ENCODE measurements around the gene ZNF414. TPM values are rescaled to one million over a fixed set of nuclear protein-coding genes. Genes with fewer than 3 reads are reported as not detected.

The ZNF414 gene
- total and polyA plus RNA-seq, 2 of the 4 experiments (the other 2 are of a cell fraction): 3.2 to 14.2 TPM

GRCh38 chr19:8485561-8486371, 28.2 kb downstream of the ZNF414 start:
- no peak overlapping the region for H4K5ac ChIP-seq (ENCODE audit: low read depth, low read length)
- H2BK5ac ChIP-seq (ENCODE audit: low read depth, low read length, poor library complexity, severe bottlenecking): no peak overlapping the region
- no peak overlapping the region for H3K56ac ChIP-seq (ENCODE audit: extremely low read depth, insufficient read depth, low read length)
- H3K4me3 ChIP-seq (ENCODE audit: insufficient read depth, low read depth, low read length): no peak overlapping the region
- no peak overlapping the region for H2BK20ac ChIP-seq (ENCODE audit: low read depth, low read length)
- H3K79me1 ChIP-seq (ENCODE audit: low read depth in 1 of 2, low read length in 2 of 2): peaks cover 18 to 74% of the 10 kb centered on the region in 2 experiments
- H3K18ac ChIP-seq (ENCODE audit: low read depth, low read length): no peak overlapping the region
- no peak overlapping the region for H2BK120ac ChIP-seq (ENCODE audit: low read depth, low read length)
- H3K4me1 ChIP-seq (ENCODE audit: control insufficient read depth, insufficient read depth, low read length): no peaks in the 10 kb centered on the region
- dilution Hi-C loops (cut with HindIII; ENCODE audit: low sequenced_read_pairs, unreplicated experiment): no loop called here
- in situ Hi-C loops (cut with MboI; ENCODE audit: low sequenced_read_pairs): no loop called here
- no peak overlapping the region for H3K23ac ChIP-seq (ENCODE audit: low read depth, low read length)
- intact Hi-C loops (cut with micrococcal nuclease): no loop called here
- CTCF ChIA-PET: no interaction called here
- no peak overlapping the region for H2AFZ ChIP-seq (replicated peaks; ENCODE audit: low read length, poor library complexity)
- peaks cover 9% of the 10 kb centered on the region; the same call in 1 of the 2 replicates for H3K9me1 ChIP-seq (ENCODE audit: insufficient read depth, low read length)
- no peak overlapping the region for H3K9ac ChIP-seq (ENCODE audit: low read depth, low read length)
- H3K4me2 ChIP-seq (ENCODE audit: low read depth, low read length): no peak overlapping the region
- H2AK5ac ChIP-seq (ENCODE audit: low read depth, low read length): no peak overlapping the region
- ATAC-seq (ENCODE audit: low read depth): no peak
- peaks cover 62% of the 10 kb centered on the region for H4K20me1 ChIP-seq (ENCODE audit: insufficient read depth, low read length)
- no peak overlapping the region for H4K91ac ChIP-seq (ENCODE audit: insufficient read depth, low read depth, low read length)
- no peaks in the 10 kb centered on the region for H3K9me3 ChIP-seq (ENCODE audit: control insufficient read depth, insufficient read depth, low read length)
- H4K8ac ChIP-seq (ENCODE audit: low read depth in 2 of 2, low read length in 2 of 2): no peak overlapping the region
- 97% methylated on average over 56 of the region's 62 CpGs; no CpG with 5 or more reads in 1 of the 2 experiments for WGBS, 2 experiments (ENCODE audit: extremely low coverage in 2 of 2, insufficient read length in 1 of 2)
- H2BK15ac ChIP-seq (ENCODE audit: low read depth, low read length): no peak overlapping the region
- no peak for DNase-seq
- no peak overlapping the region for H2AK9ac ChIP-seq (replicated peaks; ENCODE audit: low read depth, low read length, poor library complexity)
- POLR2A ChIA-PET (ENCODE audit: unreplicated experiment): no interaction called here
- TSS peak; percentile 83 for BruUV-seq (replicated peaks)
- peaks cover 78% of the 10 kb centered on the region for H3K36me3 ChIP-seq (ENCODE audit: control insufficient read depth, insufficient read depth, low read length)
- H3K4ac ChIP-seq (ENCODE audit: low read depth, low read length): no peak overlapping the region
- TF ChIP-seq BHLHE40 (IDR thresholded peaks at IDR 0.05; ENCODE audit: low read depth, low read length) (no peak), FOS (IDR thresholded peaks at IDR 0.05; ENCODE audit: low read depth, low read length) (no peak), MXI1 (IDR thresholded peaks at IDR 0.05; ENCODE audit: borderline replicate concordance, low read depth, low read length) (no peak), MAZ (IDR thresholded peaks at IDR 0.05; ENCODE audit: borderline replicate concordance, low read depth, low read length) (no peak), RFX5 (IDR thresholded peaks at IDR 0.05; ENCODE audit: low read depth, low read length) (no peak), CTCF (conservative IDR thresholded peaks at IDR 0.05; ENCODE audit: low read depth, low read length) (no peak), CEBPB (IDR thresholded peaks at IDR 0.05; ENCODE audit: low read depth, low read length) (no peak), MAFK (IDR thresholded peaks at IDR 0.05; ENCODE audit: low read depth, low read length) (no peak), ELK1 (IDR thresholded peaks at IDR 0.05; ENCODE audit: borderline replicate concordance, low read depth, low read length) (no peak), CHD1 (IDR thresholded peaks at IDR 0.05; ENCODE audit: low read depth, low read length) (no peak)
- H3K14ac ChIP-seq (replicated peaks; ENCODE audit: low read depth, low read length): no peak overlapping the region
- no peaks in the 10 kb centered on the region for H3K27me3 ChIP-seq (ENCODE audit: control insufficient read depth, insufficient read depth, low read length)
- no peak overlapping the region for H3K27ac ChIP-seq (ENCODE audit: insufficient read depth, low read length)

Measured in IMR-90 (cell line).